Activated CD4-positive, CD25-positive, alpha-beta regulatory T cell treated with anti-CD3 and anti-CD28 coated beads, Interleukin-2, amount 50 U/mL, for 16 hours (primary cell): ENCODE data around the gene SOSTDC1.
"Not testable (repeated sequence)": the region's sequence is repeated elsewhere in the genome, so short reads cannot be mapped to it uniquely, and the experiment has no call there.

Source experiments
- DNase-seq: peaks from one replicate; pipeline ENCODE4 v3.0.0-alpha.2; 2020; ENCODE audit warnings: low read depth, low spot score

SOSTDC1 gene

DNA sequence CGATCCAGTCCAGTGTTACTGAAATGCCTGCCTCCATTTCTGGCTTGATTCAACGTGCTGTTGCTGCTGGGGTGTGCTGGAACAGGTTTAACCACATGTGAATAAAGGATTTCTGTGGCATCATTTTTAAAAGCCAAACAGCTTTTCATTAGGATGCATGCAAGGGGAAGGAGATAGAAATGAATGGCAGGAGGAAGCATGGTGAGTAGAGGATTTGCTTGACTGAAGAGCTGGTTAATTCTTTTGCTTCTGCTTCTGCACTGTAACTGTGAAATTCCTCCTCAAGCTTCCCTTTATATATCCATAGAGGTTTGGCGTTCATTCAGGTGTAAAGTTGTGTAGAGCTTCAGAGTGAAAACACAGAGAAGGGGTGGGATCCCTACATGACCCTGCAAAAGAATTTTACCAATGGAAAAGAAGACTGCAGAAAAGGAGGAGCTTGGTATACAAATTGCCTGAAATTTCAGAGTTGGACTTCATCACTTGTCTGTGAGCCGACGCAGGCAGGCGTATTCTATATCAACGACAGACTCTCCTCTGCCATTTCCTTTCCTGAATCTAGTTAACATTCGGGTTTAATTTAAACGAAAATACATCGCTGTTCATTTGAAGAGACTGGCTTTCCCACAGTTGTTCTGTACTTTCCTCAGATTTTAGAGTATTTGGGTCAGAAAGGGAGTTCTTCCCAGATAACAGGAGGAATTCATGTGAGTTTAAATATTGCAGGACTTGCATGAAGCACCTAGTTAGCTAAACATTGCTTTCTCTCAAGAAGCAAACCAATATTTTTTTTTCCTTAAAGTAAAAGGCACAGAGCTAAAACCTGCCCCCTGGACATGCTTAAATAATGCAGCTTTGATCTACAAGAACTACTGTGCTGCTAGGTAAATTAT is at the start of gene SOSTDC1:
TSS of gene SOSTDC1 (minus strand) at position 270 of the 893 bp plus-strand sequence. CDS start at position 200, 70 bp downstream.
- DNase-seq = no peak

DNA sequence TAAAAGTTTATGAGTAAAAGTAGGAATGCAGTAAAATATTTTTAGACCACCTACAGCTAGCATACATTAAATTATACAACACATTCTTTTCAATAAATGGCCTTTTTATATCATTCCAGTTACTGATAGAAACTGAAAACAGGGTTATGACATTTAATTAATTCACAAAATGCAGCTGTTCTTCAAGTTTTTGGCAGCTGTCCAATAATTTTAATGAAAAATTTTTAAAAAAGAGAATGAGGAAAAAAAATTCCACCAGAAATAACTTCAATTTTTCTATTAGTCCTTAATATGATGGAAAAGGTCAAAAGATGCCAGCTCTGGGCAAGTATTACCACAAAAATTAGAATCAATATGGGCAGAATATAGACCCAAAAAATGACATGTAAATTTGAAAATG is 49.2 kb upstream of the SOSTDC1 start:
- DNase-seq = no peak

DNA sequence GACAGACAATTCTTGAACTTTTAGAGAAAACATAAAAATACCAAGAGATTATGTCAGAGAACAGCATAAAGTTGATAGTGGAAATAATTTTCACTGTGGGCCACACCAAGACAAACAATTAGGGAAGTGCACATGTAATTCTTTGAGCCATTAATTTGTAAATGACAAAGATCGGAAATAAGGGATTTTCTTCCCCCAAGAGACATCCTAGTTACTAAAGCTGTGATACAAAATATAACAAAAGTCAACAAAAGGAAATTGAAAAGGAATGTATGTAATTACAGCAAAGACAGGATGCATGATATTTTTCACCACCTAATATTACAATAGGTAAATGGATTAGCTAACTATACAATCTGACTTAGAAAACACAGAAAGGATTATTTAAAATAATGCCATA is 48.7 kb upstream of the SOSTDC1 start:
- no peak for DNase-seq

DNA sequence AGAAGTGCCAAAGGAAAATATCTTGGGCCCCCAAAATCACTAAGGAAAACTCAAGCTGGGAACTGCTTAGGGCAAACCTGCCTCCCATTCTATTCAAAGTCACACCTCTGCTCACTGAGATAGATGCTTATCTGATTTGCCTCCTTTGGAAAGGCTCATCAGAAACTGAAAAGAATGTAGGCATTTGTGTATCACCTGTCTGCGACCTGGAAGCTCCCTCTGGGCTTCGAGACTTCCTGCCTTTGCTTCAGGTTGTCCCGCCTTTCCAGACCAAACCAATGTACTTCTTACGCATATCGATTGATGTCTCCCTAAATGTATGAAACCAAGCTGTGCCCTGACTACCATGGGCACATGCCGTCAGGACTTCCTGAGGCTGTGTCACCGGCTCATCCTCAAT is 46.6 kb upstream of the SOSTDC1 start:
- no peak for DNase-seq

DNA sequence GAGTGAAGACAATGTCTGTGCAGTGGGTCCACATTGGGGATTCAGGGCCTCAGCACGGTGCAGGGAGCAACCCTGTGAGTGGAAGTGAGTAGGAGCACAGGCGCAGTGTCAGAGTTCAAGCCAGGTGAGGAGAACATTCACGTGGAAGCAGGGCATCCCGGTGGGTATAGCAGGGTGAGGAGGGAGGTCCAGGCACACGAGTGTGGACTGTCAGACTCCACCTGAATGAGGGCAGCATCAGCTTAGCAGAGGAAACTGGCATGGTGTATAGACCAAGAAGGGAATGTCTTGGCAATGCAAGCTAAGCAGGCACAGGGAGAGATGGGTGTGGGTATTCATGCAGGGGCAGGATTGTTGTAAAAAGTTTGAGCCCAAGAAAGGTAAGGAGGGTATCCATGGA is 45.8 kb upstream of the SOSTDC1 start:
- no peak for DNase-seq

- no peak for DNase-seq
Measured at GRCh38 chr7:16509829-16510228, 44.3 kb upstream of the SOSTDC1 start.

- not testable (repeated sequence) for DNase-seq
Measured at GRCh38 chr7:16506422-16506821, 40.9 kb upstream of the SOSTDC1 start.

DNA sequence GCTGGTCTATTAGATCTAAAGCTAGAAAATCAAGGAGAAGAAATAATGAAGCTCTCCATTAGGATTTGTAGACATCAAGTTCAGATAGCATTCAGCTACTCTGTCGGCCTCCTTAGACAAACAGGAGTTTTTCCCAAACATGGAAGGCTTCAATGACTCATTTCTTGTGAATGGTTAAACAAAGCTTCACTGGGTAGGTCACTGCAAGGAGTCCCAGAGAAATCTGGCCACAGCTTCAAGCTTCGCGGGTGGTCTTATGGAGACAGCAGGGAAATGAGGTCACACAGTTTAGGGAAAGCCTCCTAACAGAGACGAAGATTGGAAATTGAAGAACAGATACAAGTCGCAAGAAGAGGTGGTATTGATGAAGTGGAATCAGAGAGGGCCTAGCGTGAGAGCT is 38.5 kb upstream of the SOSTDC1 start:
- DNase-seq = no peak

DNA sequence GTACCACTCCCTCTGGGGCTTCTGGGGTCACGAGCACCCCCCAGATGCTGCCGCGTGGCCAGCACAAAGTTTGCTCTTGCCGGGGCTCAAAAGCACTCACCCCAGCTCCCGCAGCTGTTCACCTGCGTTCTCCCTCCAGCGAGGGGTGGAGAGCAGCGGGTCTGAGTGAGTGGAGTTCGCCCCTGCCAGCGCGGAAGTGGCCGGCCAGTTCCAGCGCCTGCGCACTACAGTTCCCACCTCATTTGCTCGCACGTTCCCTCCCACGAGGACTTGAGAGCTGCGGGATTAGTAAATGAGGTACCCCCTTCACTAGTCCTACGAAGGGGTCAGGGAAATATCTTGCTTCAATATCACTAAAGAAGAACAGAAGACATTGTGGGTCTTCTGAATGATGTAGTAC is 36.8 kb upstream of the SOSTDC1 start:
- no peak for DNase-seq

DNA sequence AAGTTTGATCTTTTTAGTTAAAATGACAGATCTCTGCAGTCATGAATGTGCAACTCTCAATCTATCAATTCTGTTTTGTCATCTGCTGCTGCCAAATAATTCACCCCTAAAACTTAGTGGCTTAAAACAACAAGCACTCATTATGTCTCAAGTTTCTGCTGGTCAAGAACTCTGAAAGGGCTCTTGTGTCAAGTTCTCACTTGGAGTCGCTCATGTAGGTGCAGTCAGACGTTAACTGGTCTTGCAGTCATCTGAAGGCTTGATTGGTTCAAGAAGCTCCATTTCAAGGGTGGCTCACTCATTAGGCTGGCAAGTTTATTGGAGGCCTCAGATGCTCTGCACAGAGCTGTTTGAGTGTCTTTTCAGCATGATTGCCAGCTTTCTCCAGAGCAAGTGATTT is 32.6 kb upstream of the SOSTDC1 start:
- DNase-seq = no peak

DNA sequence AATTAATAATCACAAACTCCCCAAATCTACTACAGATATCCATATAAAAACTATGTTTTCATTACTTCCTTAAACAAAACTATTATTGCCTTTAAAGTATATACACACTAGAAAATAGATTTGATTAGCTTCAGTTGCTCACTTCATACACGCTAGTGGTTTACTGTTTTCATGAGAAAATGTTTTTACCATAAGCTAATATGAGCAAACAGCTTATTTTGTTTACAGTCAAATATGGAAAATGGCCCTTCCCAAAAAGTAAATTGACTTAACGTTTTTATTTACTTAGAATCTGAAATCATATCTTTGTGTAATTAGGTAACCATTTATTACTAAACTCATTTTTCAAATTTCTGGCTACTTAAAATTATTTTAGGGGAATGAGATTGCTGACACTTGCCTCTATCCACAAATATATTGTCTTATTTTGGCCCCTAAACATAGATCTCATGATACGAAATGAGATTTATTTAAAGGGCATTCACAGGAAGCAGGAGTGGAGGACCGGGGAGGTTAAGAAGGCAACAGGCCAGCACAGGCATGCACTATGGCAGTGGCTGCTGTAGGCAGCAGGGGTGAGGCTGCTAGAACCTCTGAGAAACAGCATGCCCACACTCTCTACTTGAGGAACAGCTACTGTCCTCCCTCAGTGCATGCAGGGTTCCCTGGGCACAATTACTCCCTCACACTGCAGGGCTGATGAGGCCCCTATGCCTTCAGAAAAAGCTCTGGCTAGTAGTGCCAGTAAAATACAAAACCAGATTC is 29.6 kb upstream of the SOSTDC1 start:
- DNase-seq = no peak

DNA sequence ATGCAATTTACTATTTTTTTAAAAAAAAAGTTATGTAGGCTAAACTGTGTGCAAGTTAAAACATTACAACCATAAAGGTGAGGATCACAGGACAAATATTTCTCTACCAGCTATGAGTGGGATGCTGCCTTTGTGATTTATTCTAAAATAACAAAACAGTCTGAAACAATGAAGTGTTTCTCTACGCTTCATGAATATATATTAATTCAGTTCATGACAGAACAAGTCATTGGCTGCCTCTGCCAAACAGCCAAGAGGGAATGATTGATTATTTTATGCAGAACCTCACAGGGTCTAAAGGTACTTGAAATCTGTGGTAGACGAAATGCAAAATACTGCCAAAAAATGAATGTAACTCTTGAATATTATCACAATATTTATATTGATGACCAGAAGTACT is 29.0 kb upstream of the SOSTDC1 start:
- DNase-seq = no peak

DNA sequence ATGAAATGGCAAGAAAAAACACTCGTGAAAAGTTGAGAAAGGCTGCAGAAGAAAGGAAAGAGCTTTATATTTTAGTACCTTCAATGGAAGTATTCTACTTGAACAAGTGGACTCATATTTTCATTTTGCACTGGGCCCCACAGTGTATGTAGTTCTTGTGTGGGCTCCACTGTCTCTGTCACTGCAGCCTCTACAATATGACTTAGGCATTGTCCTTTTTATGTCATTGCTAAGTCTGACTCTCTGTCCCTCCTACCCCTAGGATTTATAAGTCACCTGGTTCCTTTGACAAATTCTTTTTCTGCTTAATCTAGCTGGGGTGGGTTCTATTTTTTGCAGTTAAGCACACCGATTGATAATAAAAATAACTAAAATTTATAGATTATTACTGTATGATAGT is 27.7 kb upstream of the SOSTDC1 start:
- DNase-seq = no peak

- no peak for DNase-seq
Measured at GRCh38 chr7:16492513-16493062, 27.1 kb upstream of the SOSTDC1 start.

DNA sequence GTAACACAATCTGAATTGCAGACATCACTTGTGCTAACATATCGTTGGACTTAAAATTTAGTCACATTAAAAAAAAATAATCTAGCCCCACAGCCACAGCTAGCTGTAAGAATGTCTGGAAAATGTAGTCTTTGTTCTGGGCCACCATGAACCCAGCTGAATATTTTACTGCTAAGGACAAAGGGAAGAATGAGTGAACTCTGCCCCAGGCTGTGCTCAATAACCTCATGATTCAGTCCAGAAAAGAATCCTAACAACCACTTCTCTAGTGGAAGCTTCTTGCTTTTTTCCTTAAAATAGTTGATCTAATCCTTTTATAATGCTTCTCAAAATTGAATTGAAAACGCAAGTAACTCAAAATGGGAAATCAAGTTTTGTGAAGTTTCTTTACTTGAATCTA is 25.6 kb upstream of the SOSTDC1 start:
- DNase-seq = no peak

DNA sequence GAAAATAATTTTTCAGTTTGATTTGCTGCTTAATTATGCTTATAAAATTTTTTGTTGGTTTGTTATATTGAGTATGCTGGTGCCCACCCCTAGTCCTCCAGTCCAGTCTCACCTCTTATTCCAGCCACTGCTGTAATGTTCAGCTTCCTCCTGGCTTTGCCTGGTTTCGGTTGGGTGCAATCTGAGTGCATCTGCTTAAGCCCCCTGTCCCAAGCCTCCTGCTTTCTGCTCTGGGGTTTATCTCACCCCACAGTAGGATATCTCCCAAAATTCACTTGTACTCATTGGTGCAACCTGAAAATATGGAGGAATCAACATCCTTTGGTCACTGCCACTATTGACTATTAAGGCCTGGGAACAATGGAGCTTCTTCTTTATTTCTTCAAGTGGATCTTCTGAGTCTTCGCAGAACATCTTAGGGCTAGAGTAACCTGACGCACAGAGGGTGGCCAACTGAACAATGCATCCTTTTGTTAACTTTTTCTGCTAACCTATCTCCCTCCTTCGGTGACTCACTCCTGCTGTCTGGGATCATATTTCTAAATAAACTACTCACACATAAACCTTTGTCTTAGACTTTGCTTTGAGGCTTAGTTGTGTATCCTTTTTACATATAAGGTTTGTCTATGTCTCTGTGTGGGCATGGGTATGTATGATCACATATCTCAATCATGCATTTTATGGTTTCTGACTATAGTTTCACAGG is 19.1 kb upstream of the SOSTDC1 start:
- DNase-seq = no peak

GRCh38 chr7:16479591-16479990 is 14.1 kb upstream of the SOSTDC1 start:
- no peak for DNase-seq

DNA sequence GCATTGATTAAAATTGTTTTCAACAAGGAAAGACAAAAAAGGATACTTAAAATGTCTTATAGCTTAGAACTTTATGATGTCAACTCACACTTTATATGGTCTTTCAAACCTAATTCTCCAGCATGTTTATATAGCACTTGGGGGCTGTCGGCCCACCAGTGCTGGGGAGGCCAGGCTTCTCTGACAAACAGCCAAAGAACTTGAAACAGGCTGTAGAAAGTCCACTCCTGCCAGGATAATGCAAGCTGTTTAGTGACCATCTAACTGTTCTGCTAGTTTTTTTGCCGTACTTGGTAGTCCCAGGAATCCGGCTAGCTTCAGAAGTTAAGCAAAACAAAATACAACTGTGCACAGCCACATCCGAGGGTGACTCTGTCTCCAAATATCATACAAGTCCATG is 13.6 kb upstream of the SOSTDC1 start:
- DNase-seq = no peak

GRCh38 chr7:16471933-16472332 is 6.4 kb upstream of the SOSTDC1 start:
- DNase-seq = no peak

DNA sequence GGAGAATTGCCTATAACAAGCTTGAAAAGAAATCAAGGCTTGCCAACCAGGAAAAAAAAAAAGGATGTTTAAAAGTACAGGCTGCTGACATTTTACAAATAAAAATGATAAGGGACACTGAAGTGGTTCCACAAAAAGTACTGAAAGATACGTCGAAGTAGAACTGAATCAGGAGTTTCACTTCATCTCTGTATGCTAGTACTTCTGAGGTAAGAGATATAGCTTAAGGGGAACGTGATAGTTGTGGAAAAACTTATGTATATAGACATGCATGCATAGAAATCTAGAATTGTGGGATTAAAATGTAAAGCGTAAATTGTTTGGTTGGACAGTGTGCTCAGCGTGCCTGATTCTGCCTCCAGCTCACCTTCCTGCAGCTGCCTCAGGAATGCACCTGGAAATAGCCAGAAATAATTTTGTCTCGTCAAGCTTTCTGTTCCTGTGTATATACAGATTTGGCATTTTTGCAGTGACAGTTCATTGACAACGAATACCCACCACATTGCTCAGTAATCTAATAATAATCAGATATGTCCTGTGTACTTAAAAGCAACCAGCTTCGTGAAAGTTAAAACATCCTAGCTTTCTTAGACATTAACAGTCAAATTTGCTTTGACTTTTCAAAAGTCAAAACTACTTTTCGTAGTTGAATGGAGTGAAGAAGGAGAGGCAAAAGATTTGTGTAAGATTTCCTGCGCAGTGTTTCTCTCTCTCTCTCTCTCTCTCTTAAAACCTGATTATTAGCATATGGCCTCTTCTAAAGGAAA is 1.4 kb downstream of the SOSTDC1 start:
- DNase-seq = no peak

- no peak for DNase-seq
Measured at GRCh38 chr7:16463520-16463919, 2.0 kb downstream of the SOSTDC1 start.
